ENCODE measurements around the gene GATAD2B.
"Not testable (repeated sequence)": the region's sequence is repeated elsewhere in the genome, so short reads cannot be mapped to it uniquely, and the experiment has no call there.

GATAD2B gene

DNA sequence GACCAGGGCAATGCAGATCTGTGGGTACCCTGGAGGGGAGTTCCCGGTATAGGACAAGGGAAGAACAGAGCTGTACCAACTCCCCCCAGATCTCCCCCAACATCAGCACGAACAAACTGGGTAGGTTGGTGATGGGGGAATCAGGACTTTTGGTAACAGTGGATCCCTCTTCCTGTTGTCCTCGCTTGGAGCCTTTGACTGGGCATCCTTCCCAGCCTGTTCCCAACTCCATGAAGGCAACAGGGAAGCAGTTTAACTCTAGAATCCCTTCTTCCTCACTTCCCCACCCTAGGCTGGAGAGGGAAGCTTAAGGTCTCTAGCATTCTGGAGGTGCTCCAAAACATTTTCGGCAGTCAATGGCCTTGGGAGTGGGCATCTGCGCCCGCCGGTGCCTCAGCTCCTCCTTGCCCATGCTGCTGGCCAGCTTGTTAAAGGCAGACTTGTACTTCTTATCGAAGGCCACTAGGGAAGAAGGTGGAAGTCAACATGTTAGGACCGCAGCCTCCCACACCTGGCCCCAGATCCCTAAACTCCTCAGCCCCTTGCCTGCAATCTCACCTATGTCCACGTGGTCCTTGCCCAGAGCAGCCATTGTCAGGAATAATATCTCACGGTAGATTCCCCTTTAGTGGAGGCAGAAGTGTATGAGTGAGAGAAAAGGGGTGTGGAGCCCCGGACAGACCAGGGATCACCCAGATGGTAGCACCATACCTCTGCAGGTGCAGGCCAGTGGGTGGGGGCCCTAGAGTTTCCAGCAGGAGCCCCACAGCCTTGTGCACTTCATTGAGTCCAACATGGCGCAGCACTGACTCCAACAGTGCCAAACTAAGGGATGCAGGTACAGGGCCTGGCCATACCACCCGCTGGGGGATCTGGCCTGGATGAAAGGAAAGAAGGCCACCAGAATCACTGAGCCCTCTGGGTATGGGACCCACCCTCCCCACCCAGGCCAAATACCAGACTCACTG, 7.5 kb upstream of the GATAD2B start:
- no peak for DNase-seq (ENCODE audit: low read depth in 2 of 2)

DNA sequence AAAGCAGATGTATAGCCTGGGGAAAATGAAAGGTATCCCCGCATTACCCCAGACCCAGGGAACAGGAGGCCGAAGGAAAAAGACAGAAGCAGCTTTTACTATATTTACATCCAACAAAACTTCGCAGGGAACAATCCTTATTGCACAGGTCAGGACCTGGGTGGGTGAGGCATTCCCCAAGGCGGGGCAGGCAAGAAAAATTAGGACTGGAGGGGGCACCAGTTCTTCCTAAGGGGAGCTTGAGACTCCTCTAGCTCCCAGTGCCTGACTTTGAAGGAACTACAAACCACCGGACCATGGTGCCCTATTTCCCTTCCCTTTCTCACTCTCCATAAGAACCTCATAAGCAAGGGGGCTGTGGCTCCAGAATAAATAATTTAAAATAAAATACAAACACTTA, 6.7 kb upstream of the GATAD2B start:
- DNase-seq (ENCODE audit: low read depth in 2 of 2): no peak

DNA sequence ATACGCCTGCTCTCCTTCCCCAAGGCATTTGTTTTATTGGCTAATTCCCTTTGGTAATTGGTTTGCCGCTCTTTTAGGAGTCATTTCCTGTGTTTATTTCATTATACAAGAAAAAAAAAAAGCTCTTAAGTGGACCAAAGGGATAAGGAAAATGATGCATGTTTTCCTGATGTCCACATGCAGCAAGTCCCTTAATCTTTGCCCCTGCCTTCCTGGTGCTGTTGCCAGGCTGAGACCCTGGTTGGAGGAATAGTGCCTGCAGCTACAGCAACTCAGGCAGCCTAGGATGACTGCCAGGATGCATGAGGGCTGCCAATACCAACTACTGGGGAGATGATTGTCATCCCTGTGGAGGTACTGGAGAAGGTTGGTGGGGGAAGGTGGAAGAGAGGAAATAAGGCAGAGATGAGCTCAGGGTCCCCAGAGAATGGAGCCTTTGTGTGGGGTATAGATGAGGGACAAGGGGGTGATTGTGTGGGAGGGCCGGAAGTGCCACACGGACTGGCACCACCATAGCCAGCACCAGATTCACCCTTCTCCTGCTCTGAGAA, 6.1 kb upstream of the GATAD2B start:
- no peak for DNase-seq (ENCODE audit: low read depth in 2 of 2)

DNA sequence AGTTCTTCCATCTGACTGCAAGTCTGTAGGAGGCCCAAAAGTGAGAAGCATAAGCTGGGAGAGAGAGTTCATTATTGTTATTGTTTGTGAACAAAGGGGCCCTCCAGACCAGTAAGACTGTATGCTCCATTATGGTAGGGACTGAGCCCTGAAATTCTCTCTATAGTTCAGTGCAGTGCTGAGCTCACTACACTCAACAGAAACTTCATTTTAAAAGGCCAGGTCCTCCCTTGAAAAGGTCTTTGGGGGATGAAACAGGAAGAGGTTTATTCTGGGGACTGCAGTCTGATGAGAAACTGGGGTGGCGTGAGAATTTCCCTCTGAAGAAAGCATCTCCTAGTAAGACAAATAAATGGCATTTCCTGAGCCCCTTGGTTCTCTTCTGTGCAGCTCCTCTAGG, 5.5 kb upstream of the GATAD2B start:
- no peak for DNase-seq (ENCODE audit: low read depth in 2 of 2)

DNA sequence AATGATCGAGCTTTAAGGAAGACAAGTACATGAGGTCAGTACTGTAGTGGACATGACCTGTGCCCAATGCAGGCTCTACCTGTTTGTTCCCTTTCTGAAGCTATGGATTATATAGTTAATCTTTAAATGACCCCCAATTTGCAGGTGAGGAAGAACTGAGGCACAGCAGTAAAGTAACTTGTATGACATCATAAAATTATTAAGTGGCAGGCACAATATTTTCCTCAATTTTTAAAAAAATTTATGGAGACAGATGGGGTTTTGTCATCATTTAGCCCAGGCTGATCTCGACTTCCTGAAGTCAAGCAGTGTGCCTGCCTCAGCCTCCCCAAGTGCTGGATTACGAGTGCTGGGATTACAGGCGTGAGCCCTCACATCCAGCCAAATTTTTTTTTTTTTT, 3.6 kb upstream of the GATAD2B start:
- no peak for DNase-seq (ENCODE audit: low read depth in 2 of 2)

DNA sequence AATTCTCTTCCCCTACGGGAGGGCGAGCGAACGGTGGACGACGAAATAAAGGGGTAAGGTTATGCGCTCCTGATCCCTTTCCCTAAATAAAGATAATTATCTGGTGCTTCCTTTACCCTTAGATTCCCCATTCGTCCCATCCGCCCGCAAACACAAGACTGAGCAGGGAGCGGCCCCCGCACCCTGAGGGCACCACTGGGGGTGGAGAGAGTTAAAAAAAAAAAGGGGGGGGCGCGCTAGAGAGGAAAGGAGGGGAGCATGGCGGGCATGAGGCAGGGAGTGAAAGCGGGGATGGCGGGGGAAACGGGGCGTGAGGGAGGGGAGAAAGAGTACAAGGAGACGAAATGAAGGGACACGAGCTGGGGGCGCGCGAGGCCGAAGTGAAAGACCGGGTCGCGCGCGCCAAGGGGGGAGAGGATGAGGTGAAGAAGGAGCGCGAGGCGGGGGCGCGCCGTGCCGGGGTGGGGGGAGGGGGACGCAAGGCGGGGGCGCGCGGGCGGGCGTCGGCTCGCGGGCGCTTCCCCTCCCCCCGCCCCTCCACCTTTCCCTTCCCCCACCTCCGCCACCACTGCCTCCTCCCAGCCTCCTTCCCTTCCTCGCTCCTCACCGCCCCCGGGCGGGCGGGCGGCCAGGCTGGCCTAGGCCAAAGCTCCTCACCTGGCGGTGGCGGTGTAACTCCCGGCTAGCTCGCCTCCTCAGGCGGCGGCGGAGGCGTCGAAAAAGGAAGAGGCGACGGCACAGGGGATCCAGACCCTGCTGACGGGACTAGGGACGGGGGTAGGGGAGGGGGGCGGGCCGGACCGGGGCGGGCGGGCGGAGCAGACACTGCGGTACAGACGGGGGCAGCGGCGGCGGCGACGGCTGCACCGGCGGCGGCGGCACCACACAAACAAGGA, 448 bp downstream of the GATAD2B start:
- no peak for DNase-seq (ENCODE audit: low read depth in 2 of 2)

DNA sequence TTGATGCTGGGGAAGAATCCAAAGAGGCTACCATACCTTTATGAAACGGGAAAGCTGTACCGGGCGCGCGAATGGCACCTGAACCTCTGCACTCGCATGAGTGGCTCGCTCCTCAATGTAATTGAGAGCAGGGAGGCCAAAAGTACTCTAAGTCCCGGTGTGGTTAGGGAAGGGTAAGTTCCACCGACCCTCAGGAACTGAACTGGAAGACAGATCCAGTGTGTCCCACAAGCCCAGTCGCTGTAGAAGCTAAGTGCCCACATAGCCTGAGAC, 1.0 kb downstream of the GATAD2B start:
- no peak for DNase-seq (ENCODE audit: low read depth in 2 of 2)

DNA sequence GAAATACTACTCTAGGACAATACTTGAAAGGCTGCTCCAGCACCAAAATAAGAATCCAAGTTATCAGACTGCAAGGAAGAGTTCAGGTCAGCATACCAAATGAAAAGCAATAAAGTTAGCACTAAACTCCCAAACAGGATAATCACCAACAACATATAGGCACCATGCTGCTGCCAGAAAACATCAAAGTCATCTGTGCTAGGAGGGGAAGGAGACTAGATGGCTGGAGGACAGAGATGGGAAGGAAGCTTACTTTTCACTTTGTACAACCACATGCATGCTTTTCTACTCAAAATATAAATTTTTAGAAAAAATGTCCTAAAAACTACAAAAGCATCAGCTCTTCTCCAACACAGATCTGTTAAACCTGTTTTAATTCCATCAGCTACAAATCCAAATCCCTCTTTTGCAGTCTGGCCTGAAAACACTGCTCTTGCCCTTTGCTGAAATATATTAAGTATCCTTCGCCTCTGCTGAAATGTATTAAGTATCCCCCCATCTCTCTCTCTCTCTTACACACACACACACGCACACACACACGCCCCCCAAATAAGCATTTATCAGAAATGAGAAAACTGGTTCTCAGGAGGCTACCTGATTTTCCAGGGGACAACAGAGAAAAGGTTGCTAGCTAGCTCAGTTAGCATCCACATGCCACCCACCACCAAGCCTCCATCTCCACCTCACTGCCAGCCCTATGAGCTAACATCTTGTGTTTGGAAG, 1.5 kb downstream of the GATAD2B start:
- DNase-seq (ENCODE audit: low read depth in 2 of 2): no peak

DNA sequence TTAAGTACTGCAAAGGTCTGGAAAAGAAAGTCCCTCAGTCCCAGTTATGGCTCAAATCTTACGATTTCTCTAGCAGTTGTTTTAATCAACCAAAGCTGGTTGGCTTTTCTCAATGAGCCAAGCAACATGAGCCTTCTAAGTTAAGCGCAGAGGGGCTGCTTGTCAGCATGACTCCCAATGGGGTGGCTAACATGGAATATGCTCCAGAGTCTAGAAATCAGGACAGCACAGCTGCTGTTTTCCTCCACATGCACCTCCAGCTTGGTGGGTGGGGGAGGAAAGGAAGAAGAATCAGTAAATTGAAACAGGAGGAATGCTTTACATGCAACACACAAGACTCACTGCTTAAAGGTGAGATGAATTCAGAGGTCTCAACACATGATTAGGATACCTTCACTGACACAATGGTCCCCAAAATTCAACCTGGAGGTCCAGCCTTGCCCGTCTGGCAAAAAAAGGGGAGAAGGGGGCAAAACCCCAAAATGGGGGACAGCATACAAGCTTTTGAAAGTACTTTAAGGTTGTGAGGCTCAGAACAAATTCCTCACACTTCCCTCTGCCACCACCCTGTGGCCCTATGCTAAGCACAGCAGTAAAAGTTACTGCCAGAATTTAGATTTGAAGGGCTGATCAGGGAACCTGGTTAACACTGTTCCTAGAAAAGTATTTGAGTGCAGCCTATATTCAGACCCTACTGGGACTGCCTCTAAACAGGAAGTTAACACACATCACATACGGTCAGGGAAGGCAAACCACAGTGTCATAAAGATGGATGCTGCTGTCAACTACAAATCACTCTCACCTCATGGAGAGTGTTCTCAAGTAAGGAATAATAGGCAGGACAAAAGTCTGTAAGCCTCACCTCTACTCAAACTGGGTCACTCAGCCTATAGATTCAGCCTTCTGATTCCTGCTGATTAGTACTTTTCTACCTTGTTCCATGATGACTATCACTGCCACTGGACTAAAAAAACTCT, 2.6 kb downstream of the GATAD2B start:
- DNase-seq (ENCODE audit: low read depth in 2 of 2): no peak

DNA sequence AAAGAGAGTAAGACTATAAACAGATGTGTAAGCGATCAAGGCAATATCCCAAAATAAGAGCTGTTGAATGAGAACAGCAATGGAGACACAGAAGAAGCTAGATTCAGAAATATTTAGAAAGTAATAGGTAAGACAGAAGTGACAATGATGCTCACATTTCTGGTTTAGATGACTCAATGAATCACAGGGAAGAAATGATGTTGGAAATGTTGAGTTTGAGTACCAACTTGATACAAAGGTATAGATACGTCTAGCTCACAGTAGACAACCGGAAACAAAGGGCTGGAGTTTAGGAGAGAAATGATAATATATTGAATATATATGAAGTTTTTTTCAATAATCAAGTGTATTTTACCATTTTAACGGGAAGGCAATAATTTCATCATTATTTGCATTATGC, 6.5 kb downstream of the GATAD2B start:
- DNase-seq (ENCODE audit: low read depth in 2 of 2): no peak

DNA sequence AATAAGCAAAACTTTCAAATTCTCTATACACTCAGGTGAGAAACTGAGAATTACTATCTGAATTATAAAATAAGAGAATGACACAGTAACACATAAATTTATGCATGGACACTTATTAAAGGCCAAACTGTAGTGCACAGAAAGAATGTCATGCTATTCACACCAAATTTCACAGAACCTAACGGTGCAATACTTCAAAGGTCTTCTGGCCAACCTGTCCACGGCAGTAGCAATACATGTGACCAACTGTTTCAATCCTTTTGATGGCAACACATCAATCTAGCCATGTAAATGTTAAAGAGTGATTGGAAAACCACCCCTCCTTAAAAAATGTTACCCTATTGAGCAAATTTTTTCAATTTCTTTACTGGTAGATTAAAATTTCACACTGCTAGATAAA, 10.4 kb downstream of the GATAD2B start:
- no peak for DNase-seq (ENCODE audit: low read depth in 2 of 2)

DNA sequence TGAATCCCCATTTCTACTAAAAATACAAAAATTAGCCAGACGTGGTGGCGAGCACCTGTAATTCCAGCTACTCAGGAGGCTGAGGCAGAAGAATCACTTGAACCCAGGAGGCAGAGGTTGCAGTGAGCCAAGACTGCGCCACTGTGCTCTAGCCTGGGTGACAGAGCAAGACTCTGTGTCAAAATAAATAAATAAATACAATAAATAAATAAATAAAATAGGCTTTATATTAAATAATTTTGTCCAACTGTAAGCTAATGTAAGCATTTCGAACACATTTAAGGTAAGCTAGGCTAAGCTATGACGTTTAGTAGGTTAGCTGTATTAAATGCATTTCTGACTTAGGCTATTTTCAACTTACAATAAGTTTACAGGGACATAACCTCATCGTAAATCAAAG, 12.2 kb downstream of the GATAD2B start:
- DNase-seq (ENCODE audit: low read depth in 2 of 2): not testable (repeated sequence)

DNA sequence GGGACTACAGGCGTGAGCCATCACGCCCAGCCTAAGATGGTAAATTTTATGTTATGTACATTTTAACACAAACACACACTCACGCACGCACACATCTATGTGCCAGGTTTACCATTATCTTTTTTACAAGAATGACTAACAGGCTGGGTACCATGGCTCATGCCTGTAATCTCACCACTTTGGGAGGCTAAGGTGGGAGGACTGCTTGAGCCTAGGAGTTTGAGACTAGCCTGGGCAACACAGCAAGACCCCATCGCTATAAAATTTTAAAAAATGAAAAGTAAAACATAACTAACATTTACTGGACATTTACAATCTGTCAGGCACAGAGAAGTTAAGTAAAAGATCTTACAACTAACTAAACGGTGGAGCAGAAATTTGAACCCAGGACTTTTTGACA, 14.7 kb downstream of the GATAD2B start:
- DNase-seq (ENCODE audit: low read depth in 2 of 2): no peak

DNA sequence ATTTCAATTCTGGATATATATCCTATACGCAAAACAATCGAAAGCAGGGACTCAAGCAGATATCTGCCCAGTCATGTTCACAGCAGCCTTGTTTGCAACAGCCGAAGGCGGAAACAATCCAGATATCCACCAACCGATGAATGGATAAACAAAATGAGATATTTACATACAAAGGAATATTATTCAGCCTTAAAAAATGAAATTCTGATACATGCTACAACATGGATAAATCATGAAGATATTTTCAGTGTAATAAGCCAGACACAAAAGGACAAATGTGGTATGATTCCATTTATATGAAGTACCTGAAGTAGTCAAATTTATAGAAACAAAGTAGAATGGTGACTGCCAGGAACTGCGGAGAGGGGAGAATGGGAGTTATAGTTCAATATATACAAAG, 15.6 kb downstream of the GATAD2B start:
- DNase-seq (ENCODE audit: low read depth in 2 of 2): no peak

DNA sequence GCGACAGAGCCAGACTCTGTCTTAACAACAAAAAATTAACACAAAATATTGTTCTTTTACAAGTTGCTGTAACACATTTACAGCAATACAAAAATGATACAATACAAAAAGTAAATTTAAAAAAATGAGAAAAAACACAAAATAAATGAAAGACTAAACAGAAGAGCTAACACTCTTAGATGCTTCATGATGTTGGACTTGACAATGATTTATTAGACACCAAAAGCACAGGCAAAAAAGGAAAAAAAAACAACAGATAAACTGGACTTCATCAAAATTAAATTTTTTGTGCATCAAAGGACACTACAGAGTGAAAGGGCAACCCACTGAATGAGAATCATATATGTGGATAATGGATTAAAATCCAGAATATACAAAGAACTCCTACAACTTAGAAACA, 16.4 kb downstream of the GATAD2B start:
- no peak for DNase-seq (ENCODE audit: low read depth in 2 of 2)

DNA sequence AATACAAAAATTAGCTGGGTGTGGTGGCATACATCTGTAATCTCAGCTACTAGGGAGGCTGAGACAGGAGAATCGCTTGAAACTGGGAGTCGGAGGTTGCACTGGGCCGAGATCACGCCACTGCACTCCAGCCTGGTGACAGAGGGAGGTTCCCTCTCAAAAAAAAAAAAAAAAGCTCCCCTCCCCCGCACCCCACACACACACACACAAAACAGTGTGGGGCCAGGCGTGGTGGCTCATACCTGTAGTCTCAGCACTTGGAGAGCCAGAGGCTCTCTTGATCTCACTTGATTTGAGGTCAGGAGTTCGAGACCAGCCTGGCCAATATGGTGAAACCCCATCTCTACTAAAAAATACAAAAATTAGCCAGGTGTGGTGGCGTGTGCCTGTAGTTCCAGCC, 16.9 kb downstream of the GATAD2B start:
- not testable (repeated sequence) for DNase-seq (ENCODE audit: low read depth in 2 of 2)

DNA sequence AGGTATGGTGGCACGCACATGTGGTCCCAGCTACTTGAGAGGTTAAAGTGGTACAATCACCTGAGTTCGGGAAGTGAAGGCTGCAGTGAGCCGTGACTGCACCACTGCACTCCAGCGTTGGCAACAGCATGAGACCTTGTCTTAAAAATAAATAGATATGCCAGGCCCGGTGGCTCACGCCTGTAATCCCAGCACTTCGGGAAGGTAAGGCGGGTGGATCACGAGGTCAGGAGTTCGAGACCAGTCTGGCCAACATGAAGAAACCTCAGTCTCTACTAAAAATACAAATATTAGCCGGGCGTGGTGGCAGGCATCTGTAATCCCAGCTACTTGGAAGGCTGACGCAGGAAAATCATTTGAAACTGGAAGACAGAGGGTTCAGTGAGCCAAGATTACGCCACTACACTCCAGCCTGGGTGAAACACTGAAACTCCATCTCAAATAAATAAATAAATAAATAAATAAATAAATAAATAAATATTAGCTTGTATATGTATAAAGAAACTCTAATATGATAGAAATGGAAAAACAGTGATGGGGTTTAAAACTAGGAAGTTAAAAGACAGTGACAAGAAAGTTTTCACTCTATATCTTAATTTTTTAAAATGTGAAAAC, 18.8 kb downstream of the GATAD2B start:
- no peak for DNase-seq (ENCODE audit: low read depth in 2 of 2)

DNA sequence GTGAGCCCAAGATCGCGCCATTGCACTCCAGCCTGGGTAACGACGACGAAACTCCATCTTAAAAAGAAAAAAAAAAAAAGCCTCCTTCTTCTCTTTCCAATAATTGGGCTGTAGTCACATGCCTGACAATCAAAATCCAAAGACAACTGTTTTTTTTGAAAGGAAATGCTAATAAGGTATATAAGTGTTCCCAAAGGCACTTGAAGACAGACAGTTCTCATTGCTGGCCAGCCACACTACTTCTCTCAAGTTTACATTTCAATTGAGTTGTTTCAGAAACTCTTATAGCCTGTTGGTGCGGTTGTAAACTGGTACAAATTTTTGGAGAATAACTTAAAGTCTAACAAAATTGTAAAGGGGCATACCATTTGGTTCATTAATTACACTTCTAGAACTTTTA, 23.3 kb downstream of the GATAD2B start:
- DNase-seq (ENCODE audit: low read depth in 2 of 2): no peak

DNA sequence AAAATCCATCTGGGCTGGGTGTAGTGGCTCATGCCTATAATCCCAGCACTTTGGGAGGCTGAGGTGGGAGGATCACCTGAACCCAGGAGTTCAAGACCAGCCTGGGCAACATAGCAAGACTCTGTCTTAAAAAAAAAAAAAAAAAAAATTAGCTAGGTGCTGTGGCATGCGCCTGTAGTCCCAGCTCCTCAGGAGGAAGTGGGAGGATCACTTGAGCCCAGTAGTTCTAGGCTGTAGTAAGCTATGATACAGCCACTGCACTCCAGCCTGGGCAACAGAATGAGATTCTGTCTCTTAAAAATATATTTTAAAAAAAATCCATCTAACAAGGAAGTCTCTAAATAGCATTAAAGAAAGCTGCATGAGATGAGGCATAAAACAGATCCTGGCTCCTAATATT, 26.9 kb downstream of the GATAD2B start:
- DNase-seq (ENCODE audit: low read depth in 2 of 2): not testable (repeated sequence)

DNA sequence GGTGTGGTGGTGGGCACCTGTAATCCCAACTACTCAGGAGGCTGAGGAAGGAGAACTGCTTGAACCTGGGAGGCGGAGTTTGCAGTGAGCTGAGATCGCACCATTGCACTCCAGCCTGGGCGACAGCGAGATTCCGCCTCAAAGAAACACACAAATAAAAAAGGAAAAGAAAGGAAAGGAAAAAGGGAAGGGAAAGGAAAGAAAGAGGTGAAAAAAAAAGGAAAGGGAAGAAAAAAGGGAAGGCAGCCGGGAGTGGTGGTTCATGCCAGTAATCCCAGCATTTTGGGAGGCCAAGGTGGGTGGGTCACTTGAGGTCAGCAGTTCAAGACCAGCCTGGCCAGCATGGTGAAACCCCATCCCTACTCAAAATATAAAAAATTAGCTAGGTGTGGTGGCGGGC, 31.7 kb downstream of the GATAD2B start:
- DNase-seq (ENCODE audit: low read depth in 2 of 2): not testable (repeated sequence)
